Measurements from ENCODE around the gene BTBD9.

GRCh38 chr6:38248500-38249234, 391.1 kb downstream of the BTBD9 start:
- no peak for TF ChIP-seq CTCF (IDR thresholded peaks at IDR 0.05)
- TF ChIP-seq POLR2A (IDR thresholded peaks at IDR 0.05): no peak
- TF ChIP-seq POLR2AphosphoS5 (IDR thresholded peaks at IDR 0.05; ENCODE audit: insufficient read depth in 1 of 2, low read depth in 1 of 2): no peak

Measured in vagina (tissue), 2 donors.